K562 (cell line): ENCODE measurements around the gene TIMM22. TPM values are rescaled to one million over a fixed set of nuclear protein-coding genes. Genes with fewer than 3 reads are reported as not detected.
"Not testable (repeated sequence)": the region's sequence is repeated elsewhere in the genome, so short reads cannot be mapped to it uniquely, and the experiment has no call there.

Source experiments
- ATAC-seq: fragments of 200-7000 bp; cut with Tn5 transposase; 3 replicates; pipeline ENCODE4 v1.9.1; 2020; ENCODE audit warnings: moderate library complexity
- BruUV-seq: library from RNA; stranded (reverse); fragments of 400-500 nt; replicated peaks from 2 replicates; lab custom pipeline; 2021; lab: Mats Ljungman, UMichigan
- CTCF ChIA-PET: fragments of 300-600 bp; formaldehyde crosslinking; extraction: SDS; loops from one replicate; lab custom pipeline; 2021; ENCODE audit warnings: low intra/inter-chr PET ratio; lab: Yijun Ruan, JAX
- POLR2A ChIA-PET: fragments of 300-600, 350-650 bp; sonication (Branson Sonifier 250); formaldehyde crosslinking; extraction: SDS; loops from one replicate; lab custom pipeline; 2021; ENCODE audit warnings: antibody characterized with exemption, inconsistent platforms; lab: Yijun Ruan, JAX
- DNase-seq, 4 experiments: peaks; one replicate each; pipeline versions ENCODE4 v3.0.0 to v3.0.0-alpha.2; 2011 to 2018; ENCODE audit warnings: low spot score in 3 of 4, mixed read lengths in 3 of 4; ENCODE audit errors: extremely low read depth in 1 of 4
- FAIRE-seq: peaks from 2 replicates; lab custom pipeline; 2011; peaks lifted over from hg19 to GRCh38; lab: Jason Lieb, UNC
- H2AFZ ChIP-seq: 2 replicates; pipeline ENCODE4 v1.6.0; 2011; ENCODE audit warnings: low read depth, low read length, control low read depth, inconsistent platforms
- H3K27ac ChIP-seq: fragments of 200-600 bp; 3 replicates; pipeline ENCODE4 v1.8.0; 2011; ENCODE audit warnings: low read depth, mild to moderate bottlenecking, control low read depth, inconsistent platforms, low read length, moderate library complexity, mixed read lengths; ENCODE audit errors: extremely low read depth
- H3K27me3 ChIP-seq, 2 experiments: fragments of 300-600 bp in 1 of 2; 2 replicates in 1 of 2; 3 replicates in 1 of 2; pipeline versions ENCODE4 v1.6.0 to v1.8.0; 2011; ENCODE audit warnings: inconsistent platforms in 2 of 2, low read length in 2 of 2, mild to moderate bottlenecking in 1 of 2, mixed read lengths in 1 of 2, moderate library complexity in 1 of 2; ENCODE audit not compliant: control insufficient read depth in 2 of 2, insufficient read depth in 2 of 2
- H3K36me3 ChIP-seq: fragments of 300-600 bp; 3 replicates; pipeline ENCODE4 v1.8.0; 2011; ENCODE audit warnings: mild to moderate bottlenecking, low read length, inconsistent platforms; ENCODE audit not compliant: control insufficient read depth, insufficient read depth
- H3K4me1 ChIP-seq, 2 experiments: fragments of 200-600 bp in 1 of 2; replicated peaks in 1 of 2; 2 replicates in 1 of 2; 3 replicates in 1 of 2; pipeline versions ENCODE4 v1.5.1 to v1.8.0; 2011; ENCODE audit warnings: inconsistent platforms in 2 of 2, low read length in 2 of 2, mild to moderate bottlenecking in 1 of 2, mixed read lengths in 1 of 2, moderate library complexity in 1 of 2; ENCODE audit not compliant: control insufficient read depth in 2 of 2, insufficient read depth in 2 of 2
- H3K4me2 ChIP-seq: 2 replicates; pipeline ENCODE4 v1.6.1; 2011; ENCODE audit warnings: low read length, control low read depth, inconsistent platforms, mixed read lengths; ENCODE audit not compliant: insufficient read depth
- H3K4me3 ChIP-seq: fragments of 200-600 bp; sonication (generic), shearing (Covaris generic); 2 replicates; pipeline ENCODE4 v1.5.1; 2016; ENCODE audit warnings: control low read depth, inconsistent platforms
- H3K79me2 ChIP-seq: fragments of 200-600 bp; 3 replicates; pipeline ENCODE4 v1.8.0; 2011; ENCODE audit warnings: low read length, inconsistent platforms; ENCODE audit not compliant: control insufficient read depth, insufficient read depth
- H3K9ac ChIP-seq, 2 experiments: 2 replicates each; pipeline versions ENCODE4 v1.6.0 to v1.6.1; 2011; ENCODE audit warnings: low read depth in 2 of 2, low read length in 2 of 2, control low read depth in 1 of 2, inconsistent platforms in 1 of 2, mild to moderate bottlenecking in 1 of 2, mixed read lengths in 1 of 2; ENCODE audit not compliant: insufficient read depth in 1 of 2
- H3K9me1 ChIP-seq: one replicate; pipeline ENCODE4 v1.6.0; 2011; ENCODE audit warnings: inconsistent platforms, mild to moderate bottlenecking, low read length, moderate library complexity; ENCODE audit not compliant: control insufficient read depth, insufficient read depth
- H3K9me3 ChIP-seq: replicated peaks from 2 replicates; pipeline ENCODE4 v1.5.1; 2011; ENCODE audit warnings: low read depth, low read length, inconsistent platforms; ENCODE audit not compliant: control insufficient read depth, insufficient read depth
- H4K20me1 ChIP-seq: replicated peaks from 2 replicates; pipeline ENCODE4 v1.6.1; 2011; ENCODE audit warnings: low read length, inconsistent platforms, mixed read lengths; ENCODE audit not compliant: control insufficient read depth, insufficient read depth
- GABPB2 ChIP-seq: fragments of 250-450 bp; sonication (Bioruptor Pico); conservative IDR thresholded peaks from 2 replicates; pipeline ENCODE4 v1.5.1; 2021; ENCODE audit warnings: mild to moderate bottlenecking
- MED1 ChIP-seq: sonication (generic); formaldehyde crosslinking; IDR thresholded peaks from 2 replicates; pipeline ENCODE4 v1.8.1; 2023; ENCODE audit warnings: missing genetic modification reagents, borderline replicate concordance
- SIN3A ChIP-seq, 2 experiments: fragments of 150-350 bp in 1 of 2; IDR thresholded peaks; 2 replicates each; pipeline ENCODE4 v1.6.1; 2011 to 2016; ENCODE audit warnings: borderline replicate concordance in 2 of 2, low read depth in 2 of 2, low read length in 2 of 2, mild to moderate bottlenecking in 2 of 2, moderate library complexity in 2 of 2; ENCODE audit not compliant: control insufficient read depth in 1 of 2
- ZNF121 ChIP-seq: sonication (generic); formaldehyde crosslinking; conservative IDR thresholded peaks from 2 replicates; pipeline ENCODE4 v1.8.0; 2022; ENCODE audit warnings: missing genetic modification reagents
- WGBS: fragments of 100-300 bp; shearing (Covaris generic); methylation state at CpG from one replicate; pipeline ENCODE4 v1.1.6; 2016; ENCODE audit warnings: low coverage, mixed read lengths; ENCODE audit not compliant: insufficient coverage; ENCODE audit errors: missing lambda C conversion rate; 5-methylcytosine and 5-hydroxymethylcytosine counted together
- in situ Hi-C: fragments of 300-500 bp; cut with MboI; formaldehyde crosslinking; loops from 4 replicates; pipeline ENCODE4 v1.15.0; 2018; ENCODE audit warnings: inconsistent platforms, mixed read lengths
- intact Hi-C: fragments of 100-400 bp; cut with micrococcal nuclease; formaldehyde crosslinking; loops from 2 replicates; pipeline ENCODE4 v1.14.2; 2022
- polyA plus RNA-seq, 8 experiments: library from polyadenylated mRNA; depleted of rRNA in 4 of 8; stranded (reverse) in 5 of 8; unstranded in 3 of 8; fragments of >200 nt; fragmentation: Nextera tagmentation in 2 of 8; fragmentation: Illumina TruSeq in 1 of 8; extraction: Ambion mirVana in 2 of 8; extraction: Trizol in 1 of 8; gene quantifications; 2 replicates each; pipeline versions ENCODE4 v1.2.1 to v1.2.3, GENCODE V29; 2011 to 2014; ENCODE audit warnings: inconsistent platforms in 1 of 8, missing spikeins in 1 of 8
- total RNA-seq, 7 experiments: library from RNA; depleted of rRNA in 6 of 7; stranded (reverse); fragments of >200 nt in 6 of 7; fragmentation: Illumina TruSeq in 2 of 7; extraction: Trizol in 2 of 7; gene quantifications; 2 replicates each; pipeline versions ENCODE4 v1.2.1 to v1.2.3, GENCODE V29; 2011 to 2021; ENCODE audit warnings: low replicate concordance in 1 of 7
- TF ChIP-seq, protein P1 (sequence below): fragments of 250-450 bp; sonication (Bioruptor Pico); IDR thresholded peaks from 2 replicates; pipeline ENCODE4 v1.4.0; 2020; ENCODE audit warnings: borderline replicate concordance
- TF ChIP-seq, protein P2 (sequence below), 3 experiments: IDR thresholded peaks in 2 of 3; conservative IDR thresholded peaks in 1 of 3; 2 replicates each; pipeline ENCODE4 v1.5.1; 2011 to 2012; ENCODE audit warnings: low read length in 3 of 3, mild to moderate bottlenecking in 3 of 3, control low read depth in 2 of 3, improper control_type of control experiment in 1 of 3, inconsistent platforms in 1 of 3, low read depth in 1 of 3, mixed read lengths in 1 of 3, moderate library complexity in 1 of 3; ENCODE audit not compliant: insufficient read depth in 2 of 3
- TF ChIP-seq, protein P3 (sequence below): fragments of 250-450 bp; sonication (Bioruptor Pico); IDR thresholded peaks from 2 replicates; pipeline ENCODE4 v1.5.0; 2021; ENCODE audit warnings: mild to moderate bottlenecking, borderline replicate concordance

Gene TIMM22
- total and polyA plus RNA-seq, 9 of the 15 experiments (the other 6 are each of a cell fraction or from before 2014, with no cell fraction given), result 5.9 to 14.1 (median 10.3) TPM

DNA sequence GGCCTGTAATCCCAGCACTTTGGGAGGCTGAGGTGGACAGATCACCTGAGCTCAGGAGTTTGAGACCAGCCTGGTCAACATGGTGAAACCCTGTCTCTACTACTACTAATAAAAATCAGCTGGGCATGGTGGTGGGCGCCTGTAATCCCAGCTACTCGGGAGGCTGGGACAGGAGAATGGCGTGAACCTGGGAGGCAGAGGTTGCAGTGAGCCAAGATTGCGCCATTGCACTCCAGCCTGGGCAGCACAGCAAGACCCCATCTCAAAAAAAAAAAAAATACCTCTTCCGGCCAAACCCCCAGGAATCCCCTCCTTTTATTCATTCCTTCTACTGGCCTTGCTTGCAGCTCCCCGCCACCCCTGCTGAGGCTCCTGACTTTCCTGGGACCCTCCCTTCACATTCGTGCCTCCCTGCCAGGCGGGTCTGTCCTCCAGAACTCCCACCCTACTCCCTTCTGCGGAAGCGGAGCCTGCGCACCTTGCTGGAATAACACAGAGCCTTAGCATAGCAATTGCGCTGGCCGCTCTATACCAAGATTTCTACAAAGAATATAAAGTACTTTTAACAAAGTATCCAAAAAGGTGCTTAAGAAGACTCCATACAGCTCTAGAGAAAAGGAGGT is 47.6 kb downstream of the TIMM22 start:
- CTCF ChIA-PET, ATAC-seq, DNase-seq, H3K36me3 ChIP-seq, H3K9me3 ChIP-seq, intact Hi-C loops, H4K20me1 ChIP-seq, in situ Hi-C loops, H3K79me2 ChIP-seq, POLR2A ChIA-PET, FAIRE-seq, H3K4me3 ChIP-seq, H3K27ac ChIP-seq, H2AFZ ChIP-seq, H3K9ac ChIP-seq: not testable (repeated sequence)
- 25% methylated on average over 11 of the region's 13 CpGs for whole genome bisulfite sequencing
- peak; percentile 58 for TF ChIP-seq ZNF121
- TF ChIP-seq, all 486 proteins: peak for 1; not testable (repeated sequence) for 485
- Histone ChIP-seq H3K4me1 (peaks cover 0 to 16% of the 10 kb centered on the region in 2 experiments; a peak in 2 of 5 replicates), H3K27me3 (peaks cover 23 to 75% of the 10 kb centered on the region in 2 experiments; a peak in 4 of 5 replicates)
- not testable (repeated sequence) for BruUV-seq, H3K9me1 ChIP-seq, H3K4me2 ChIP-seq

DNA sequence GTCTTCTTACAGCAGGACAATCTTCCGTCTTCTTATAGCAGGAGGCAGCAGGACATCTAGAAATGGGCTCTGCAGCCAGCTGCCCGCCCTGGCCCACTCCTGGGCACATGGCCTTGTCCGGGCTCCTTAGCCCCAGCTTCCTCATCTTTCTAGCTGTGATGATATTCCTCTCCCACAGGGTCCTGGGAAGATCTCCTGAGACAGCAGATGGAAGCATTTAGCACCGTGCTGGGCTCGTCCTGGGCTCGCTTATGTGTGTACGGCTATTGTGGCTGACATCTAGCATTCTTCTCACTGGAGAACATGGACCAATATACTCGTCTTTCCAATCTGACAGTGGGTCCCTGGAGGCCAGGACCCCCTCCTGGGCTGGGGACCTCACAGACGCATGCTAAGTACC is 48.5 kb downstream of the TIMM22 start:
- Histone ChIP-seq H3K4me1 (peaks cover 0 to 10% of the 10 kb centered on the region in 2 experiments; a peak in 2 of 5 replicates), H4K20me1 (no peaks in the 10 kb centered on the region), H3K27me3 (peaks cover 20 to 75% of the 10 kb centered on the region in 2 experiments; a peak in 4 of 5 replicates), H3K4me2 (no peak overlapping the region), H3K27ac (no peak overlapping the region), H3K9me1 (no peaks in the 10 kb centered on the region), H3K9ac (no peak overlapping the region), H3K4me3 (no peak overlapping the region), H2AFZ (no peak overlapping the region), H3K79me2 (no peaks in the 10 kb centered on the region), H3K36me3 (no peaks in the 10 kb centered on the region), H3K9me3 (no peaks in the 10 kb centered on the region)
- FAIRE-seq (no peak), ATAC-seq (no peak), DNase-seq (no peak)
- intact Hi-C loops (no loop called here), in situ Hi-C loops (no loop called here)
- POLR2A ChIA-PET, result no interaction called here
- BruUV-seq, result no TSS peak
- CTCF ChIA-PET, result no interaction called here
- 7% methylated on average over 8 of the region's 9 CpGs for WGBS
- no peak for TF ChIP-seq MED1 (CRISPR knock-in tag)
- TF ChIP-seq, protein P1, sequence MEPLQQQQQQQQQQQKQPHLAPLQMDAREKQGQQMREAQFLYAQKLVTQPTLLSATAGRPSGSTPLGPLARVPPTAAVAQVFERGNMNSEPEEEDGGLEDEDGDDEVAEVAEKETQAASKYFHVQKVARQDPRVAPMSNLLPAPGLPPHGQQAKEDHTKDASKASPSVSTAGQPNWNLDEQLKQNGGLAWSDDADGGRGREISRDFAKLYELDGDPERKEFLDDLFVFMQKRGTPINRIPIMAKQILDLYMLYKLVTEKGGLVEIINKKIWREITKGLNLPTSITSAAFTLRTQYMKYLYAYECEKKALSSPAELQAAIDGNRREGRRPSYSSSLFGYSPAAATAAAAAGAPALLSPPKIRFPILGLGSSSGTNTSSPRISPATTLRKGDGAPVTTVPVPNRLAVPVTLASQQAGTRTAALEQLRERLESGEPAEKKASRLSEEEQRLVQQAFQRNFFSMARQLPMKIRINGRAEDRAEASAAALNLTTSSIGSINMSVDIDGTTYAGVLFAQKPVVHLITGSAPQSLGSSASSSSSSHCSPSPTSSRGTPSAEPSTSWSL, result no peak
- TF ChIP-seq, protein P2, sequence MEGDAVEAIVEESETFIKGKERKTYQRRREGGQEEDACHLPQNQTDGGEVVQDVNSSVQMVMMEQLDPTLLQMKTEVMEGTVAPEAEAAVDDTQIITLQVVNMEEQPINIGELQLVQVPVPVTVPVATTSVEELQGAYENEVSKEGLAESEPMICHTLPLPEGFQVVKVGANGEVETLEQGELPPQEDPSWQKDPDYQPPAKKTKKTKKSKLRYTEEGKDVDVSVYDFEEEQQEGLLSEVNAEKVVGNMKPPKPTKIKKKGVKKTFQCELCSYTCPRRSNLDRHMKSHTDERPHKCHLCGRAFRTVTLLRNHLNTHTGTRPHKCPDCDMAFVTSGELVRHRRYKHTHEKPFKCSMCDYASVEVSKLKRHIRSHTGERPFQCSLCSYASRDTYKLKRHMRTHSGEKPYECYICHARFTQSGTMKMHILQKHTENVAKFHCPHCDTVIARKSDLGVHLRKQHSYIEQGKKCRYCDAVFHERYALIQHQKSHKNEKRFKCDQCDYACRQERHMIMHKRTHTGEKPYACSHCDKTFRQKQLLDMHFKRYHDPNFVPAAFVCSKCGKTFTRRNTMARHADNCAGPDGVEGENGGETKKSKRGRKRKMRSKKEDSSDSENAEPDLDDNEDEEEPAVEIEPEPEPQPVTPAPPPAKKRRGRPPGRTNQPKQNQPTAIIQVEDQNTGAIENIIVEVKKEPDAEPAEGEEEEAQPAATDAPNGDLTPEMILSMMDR (IDR thresholded peaks at IDR 0.05 in 2 of 3, conservative IDR thresholded peaks at IDR 0.05 in 1 of 3; ENCODE audit: insufficient read depth in 2 of 3, low read depth in 1 of 3, low read length in 3 of 3), result no peak
- TF ChIP-seq GABPB2 (CRISPR knock-in tag), result no peak
- TF ChIP-seq, protein P3, sequence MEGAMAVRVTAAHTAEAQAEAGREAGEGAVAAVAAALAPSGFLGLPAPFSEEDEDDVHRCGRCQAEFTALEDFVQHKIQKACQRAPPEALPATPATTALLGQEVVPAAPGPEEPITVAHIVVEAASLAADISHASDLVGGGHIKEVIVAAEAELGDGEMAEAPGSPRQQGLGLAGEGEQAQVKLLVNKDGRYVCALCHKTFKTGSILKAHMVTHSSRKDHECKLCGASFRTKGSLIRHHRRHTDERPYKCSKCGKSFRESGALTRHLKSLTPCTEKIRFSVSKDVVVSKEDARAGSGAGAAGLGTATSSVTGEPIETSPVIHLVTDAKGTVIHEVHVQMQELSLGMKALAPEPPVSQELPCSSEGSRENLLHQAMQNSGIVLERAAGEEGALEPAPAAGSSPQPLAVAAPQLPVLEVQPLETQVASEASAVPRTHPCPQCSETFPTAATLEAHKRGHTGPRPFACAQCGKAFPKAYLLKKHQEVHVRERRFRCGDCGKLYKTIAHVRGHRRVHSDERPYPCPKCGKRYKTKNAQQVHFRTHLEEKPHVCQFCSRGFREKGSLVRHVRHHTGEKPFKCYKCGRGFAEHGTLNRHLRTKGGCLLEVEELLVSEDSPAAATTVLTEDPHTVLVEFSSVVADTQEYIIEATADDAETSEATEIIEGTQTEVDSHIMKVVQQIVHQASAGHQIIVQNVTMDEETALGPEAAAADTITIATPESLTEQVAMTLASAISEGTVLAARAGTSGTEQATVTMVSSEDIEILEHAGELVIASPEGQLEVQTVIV (CRISPR knock-in tag), result no peak
- TF ChIP-seq SIN3A (IDR thresholded peaks at IDR 0.05; ENCODE audit: borderline replicate concordance in 2 of 2, control insufficient read depth in 1 of 2, low read depth in 2 of 2, low read length in 2 of 2), result no peak
